ENCODE data around the gene PI4KA. TPM values are rescaled to one million over a fixed set of nuclear protein-coding genes. Genes with fewer than 3 reads are reported as not detected.

PI4KA gene
- total RNA-seq, 2 donors from 2014 or later = 46.7 to 55.1 TPM

DNA sequence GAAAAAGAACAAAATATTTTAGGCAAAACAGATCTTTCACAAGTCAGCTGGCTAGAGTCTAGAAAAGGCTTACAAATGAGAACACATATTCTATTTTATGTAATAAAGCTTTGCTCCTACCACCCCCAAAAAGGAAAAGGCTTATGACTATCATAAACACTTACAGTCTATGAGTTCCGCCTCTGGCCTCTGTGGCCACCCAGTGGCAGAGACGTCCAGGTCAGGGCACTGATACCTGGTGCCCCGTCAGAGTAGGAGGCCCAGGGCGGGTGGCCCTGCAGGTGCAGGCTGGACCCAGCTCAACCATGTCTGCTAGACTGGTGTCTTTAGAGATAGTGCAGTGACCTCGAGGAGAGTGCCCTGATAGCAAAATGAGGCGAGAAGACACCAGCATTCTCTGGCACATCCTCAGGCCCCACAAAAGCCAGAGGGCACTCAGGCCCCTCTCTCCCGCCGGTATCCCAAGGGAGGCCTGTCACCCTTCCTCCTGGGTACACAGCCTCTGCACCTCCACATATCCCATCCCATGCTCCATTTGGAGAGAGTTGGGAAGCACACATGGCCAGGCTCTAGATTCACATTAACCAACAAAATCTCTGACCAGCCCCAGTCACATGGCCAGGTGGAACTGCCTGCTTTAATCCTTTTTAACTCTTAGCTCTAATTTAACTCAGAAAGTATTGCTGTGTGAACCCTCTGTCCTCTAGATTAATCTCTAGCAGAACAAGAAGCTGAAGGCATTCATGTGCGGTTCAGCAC, 112.0 kb downstream of the PI4KA start:
- H3K27ac ChIP-seq = no peak overlapping the region
- peaks cover 59% of the 10 kb centered on the region for H3K36me3 ChIP-seq
- no peak for DNase-seq (ENCODE audit: low spot score)
- TF ChIP-seq, protein P1, sequence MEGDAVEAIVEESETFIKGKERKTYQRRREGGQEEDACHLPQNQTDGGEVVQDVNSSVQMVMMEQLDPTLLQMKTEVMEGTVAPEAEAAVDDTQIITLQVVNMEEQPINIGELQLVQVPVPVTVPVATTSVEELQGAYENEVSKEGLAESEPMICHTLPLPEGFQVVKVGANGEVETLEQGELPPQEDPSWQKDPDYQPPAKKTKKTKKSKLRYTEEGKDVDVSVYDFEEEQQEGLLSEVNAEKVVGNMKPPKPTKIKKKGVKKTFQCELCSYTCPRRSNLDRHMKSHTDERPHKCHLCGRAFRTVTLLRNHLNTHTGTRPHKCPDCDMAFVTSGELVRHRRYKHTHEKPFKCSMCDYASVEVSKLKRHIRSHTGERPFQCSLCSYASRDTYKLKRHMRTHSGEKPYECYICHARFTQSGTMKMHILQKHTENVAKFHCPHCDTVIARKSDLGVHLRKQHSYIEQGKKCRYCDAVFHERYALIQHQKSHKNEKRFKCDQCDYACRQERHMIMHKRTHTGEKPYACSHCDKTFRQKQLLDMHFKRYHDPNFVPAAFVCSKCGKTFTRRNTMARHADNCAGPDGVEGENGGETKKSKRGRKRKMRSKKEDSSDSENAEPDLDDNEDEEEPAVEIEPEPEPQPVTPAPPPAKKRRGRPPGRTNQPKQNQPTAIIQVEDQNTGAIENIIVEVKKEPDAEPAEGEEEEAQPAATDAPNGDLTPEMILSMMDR (IDR thresholded peaks at IDR 0.05) = no peak
- H3K9me3 ChIP-seq = no peaks in the 10 kb centered on the region
- H3K27me3 ChIP-seq = no peaks in the 10 kb centered on the region
- H3K4me1 ChIP-seq = peaks cover 0 to 29% of the 10 kb centered on the region in 2 donors
- no peak overlapping the region for H3K4me3 ChIP-seq

DNA sequence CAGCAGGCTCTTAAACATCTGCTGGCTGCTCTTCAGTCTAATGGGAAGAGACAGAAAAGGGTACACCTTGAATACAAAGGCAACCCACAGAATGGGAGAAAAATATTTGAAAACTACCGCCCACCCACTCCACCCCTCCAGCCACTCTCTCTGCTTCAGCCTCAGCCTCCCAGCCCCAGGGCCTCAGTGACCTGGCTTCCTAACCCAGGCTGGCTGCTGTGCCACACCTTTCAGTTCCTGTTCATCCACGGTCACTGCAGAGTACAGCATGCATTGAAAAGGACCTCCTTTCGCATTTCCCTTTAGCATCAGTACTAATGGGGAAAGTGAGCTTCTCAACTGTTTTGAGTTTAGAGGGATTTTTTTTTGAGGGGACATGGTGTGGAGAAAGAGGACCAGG, 113.5 kb downstream of the PI4KA start:
- H3K4me1 ChIP-seq = peaks cover 0 to 15% of the 10 kb centered on the region in 2 donors
- no peak for DNase-seq (ENCODE audit: low spot score)
- no peaks in the 10 kb centered on the region for H3K9me3 ChIP-seq
- no peaks in the 10 kb centered on the region for H3K27me3 ChIP-seq
- TF ChIP-seq, protein P1 (IDR thresholded peaks at IDR 0.05) = no peak
- H3K27ac ChIP-seq = no peak overlapping the region
- no peak overlapping the region for H3K4me3 ChIP-seq
- H3K36me3 ChIP-seq = peaks cover 58% of the 10 kb centered on the region

DNA sequence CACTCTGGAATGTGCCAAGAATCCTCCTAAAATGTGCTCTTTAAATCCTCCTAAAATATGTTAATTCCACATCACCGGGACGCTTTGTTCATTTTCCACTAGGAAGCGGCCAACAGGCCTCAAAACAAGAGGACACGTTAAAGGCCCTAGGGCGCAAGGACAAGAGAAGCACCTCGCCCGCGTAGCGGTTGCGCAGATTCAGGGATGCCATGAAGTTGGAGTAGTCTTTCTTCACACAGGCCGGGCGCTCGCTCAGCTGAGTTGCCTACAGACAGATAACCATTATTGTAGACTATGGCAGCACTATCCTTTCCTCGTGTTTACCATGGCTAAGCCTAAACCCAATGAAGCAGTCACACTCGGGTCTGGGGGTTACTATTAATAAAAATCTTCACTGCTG, 114.2 kb downstream of the PI4KA start:
- Histone ChIP-seq H3K27me3 (no peaks in the 10 kb centered on the region), H3K27ac (no peak overlapping the region), H3K36me3 (peaks cover 51% of the 10 kb centered on the region), H3K4me3 (no peak overlapping the region), H3K4me1 (peaks cover 0 to 8% of the 10 kb centered on the region in 2 donors), H3K9me3 (no peaks in the 10 kb centered on the region)
- DNase-seq (ENCODE audit: low spot score) = no peak
- TF ChIP-seq, protein P1 (IDR thresholded peaks at IDR 0.05) = no peak

DNA sequence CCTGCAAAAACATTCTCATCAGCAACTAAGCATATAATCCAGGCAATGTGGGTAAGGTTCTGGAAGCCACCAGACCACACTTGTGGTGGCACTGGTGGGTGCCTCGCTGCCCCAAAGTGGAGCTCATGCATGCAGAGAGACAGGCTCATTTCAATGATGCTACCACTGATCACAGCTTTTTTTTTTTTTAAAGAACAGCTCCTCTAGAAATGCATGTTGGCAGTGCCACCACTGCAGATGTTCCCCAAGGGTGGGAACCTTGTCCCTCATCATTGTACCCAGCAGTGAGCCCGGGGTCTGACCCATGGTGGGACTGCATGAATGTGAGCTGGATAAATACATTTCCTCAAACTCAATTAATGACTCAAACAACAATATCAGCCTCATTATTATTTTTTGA, 115.8 kb downstream of the PI4KA start:
- Histone ChIP-seq H3K36me3 (peaks cover 46% of the 10 kb centered on the region), H3K9me3 (no peaks in the 10 kb centered on the region)

DNA sequence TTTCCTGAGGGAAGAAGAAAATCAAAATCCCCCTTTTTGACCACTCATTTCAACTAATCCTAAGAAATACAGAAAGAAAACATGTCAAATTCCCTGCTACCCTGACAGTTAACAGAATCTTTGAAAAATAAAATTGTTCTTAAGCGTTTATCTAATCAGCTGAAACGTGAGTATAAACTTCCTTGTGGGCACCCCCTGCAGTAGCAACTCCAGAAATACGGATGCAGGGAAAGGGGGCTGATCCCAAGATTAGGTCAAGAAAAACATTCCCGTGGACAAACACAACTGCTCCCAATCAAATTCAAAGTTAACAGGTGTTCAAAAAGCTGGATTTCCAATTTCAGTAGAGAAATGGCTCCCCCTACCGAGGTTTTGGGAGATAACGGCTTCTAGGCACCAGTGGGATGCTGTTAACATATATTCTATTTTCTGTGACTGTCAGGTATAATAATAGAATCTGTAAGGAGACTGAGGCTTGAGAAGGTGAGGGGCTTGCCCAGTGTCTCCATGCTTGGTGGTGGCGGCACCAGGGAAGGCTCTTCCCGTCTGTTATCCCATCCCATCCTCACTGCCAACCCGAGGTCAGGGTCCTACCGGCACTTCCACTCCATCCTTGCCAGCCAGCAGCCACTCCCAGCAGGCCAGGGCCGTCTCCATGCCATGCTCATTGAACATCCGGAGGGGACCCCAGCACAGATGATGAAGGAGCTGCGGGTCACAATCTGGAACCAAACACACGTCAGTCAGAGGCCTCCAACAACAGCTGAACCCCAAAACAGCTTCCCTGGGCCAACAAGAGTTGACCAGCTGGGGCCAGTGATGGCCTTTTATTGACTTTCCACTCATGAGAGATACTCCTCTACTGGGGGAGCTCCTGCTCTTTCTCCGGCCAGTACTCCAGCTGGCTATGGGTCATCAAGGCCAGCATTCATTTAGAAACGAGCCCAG, 116.7 kb downstream of the PI4KA start:
- no peak for DNase-seq (ENCODE audit: low spot score)
- Histone ChIP-seq H3K9me3 (no peaks in the 10 kb centered on the region), H3K27me3 (no peaks in the 10 kb centered on the region), H3K36me3 (peaks cover 39% of the 10 kb centered on the region), H3K4me3 (no peak overlapping the region), H3K4me1 (no peaks in the 10 kb centered on the region), H3K27ac (no peak overlapping the region)
- TF ChIP-seq, protein P1 (IDR thresholded peaks at IDR 0.05) = peak; percentile 33 to 60

More for the DNA sequence above, 115.8 kb downstream of the PI4KA start:
- no peak for DNase-seq (ENCODE audit: low spot score)
- Histone ChIP-seq H3K27me3 (no peaks in the 10 kb centered on the region), H3K4me3 (no peak overlapping the region), H3K4me1 (no peaks in the 10 kb centered on the region), H3K27ac (no peak overlapping the region)
- TF ChIP-seq, protein P1 (IDR thresholded peaks at IDR 0.05) = no peak
